WTC11 (cell line): Measurements from ENCODE around the gene RHBDL1.

Experiments
- ATF1 ChIP-seq: sonication (generic); formaldehyde crosslinking; IDR thresholded peaks from 2 replicates; pipeline ENCODE4 v1.8.1; 2023; ENCODE audit warnings: mild to moderate bottlenecking, moderate library complexity, missing genetic modification reagents
- CBFB ChIP-seq: sonication (generic); formaldehyde crosslinking; IDR thresholded peaks from 2 replicates; pipeline ENCODE4 v1.8.1; 2022; ENCODE audit warnings: mild to moderate bottlenecking, low read depth, missing genetic modification reagents
- ETV6 ChIP-seq: sonication (generic); formaldehyde crosslinking; IDR thresholded peaks from 2 replicates; pipeline ENCODE4 v1.8.1; 2022; ENCODE audit warnings: mild to moderate bottlenecking, missing genetic modification reagents
- NR3C1 ChIP-seq: sonication (generic); formaldehyde crosslinking; conservative IDR thresholded peaks from 2 replicates; pipeline ENCODE4 v1.8.1; 2023; ENCODE audit warnings: low read depth, mild to moderate bottlenecking, missing genetic modification reagents
- TF ChIP-seq, protein P1 (sequence below): fragments of 200-600 bp; IDR thresholded peaks from 2 replicates; pipeline ENCODE4 v1.8.0; 2022; ENCODE audit warnings: antibody characterized with exemption
- TF ChIP-seq, protein P2 (sequence below): sonication (generic); formaldehyde crosslinking; conservative IDR thresholded peaks from 2 replicates; pipeline ENCODE4 v1.8.1; 2022; ENCODE audit warnings: mild to moderate bottlenecking, missing genetic modification reagents

DNA sequence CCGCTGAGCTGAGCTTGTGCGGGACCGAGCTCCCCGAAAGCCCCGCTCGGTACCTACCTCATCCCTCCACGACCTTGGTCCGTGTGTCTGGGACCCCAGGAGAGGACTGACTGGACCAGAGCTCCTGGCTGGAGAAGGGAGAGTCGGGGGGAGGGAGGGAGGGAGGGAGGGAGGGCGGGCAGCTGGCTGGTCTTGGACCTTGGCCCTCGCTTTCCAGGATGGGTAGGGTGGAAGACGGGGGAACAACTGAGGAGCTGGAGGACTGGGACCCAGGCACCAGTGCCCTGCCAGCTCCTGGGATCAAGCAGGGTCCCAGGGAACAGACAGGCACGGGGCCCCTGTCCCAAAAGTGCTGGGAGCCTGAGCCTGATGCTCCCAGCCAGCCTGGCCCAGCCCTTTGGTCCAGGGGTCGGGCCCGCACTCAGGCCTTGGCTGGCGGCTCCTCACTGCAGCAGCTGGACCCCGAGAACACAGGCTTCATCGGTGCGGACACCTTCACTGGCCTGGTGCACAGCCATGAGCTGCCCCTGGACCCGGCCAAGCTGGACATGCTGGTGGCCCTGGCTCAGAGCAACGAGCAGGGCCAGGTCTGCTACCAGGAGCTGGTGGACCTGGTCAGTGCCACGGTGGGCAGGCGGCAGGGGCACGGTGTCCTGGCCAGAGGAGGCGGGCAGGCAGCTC lies 553 bp downstream of the RHBDL1 start:
- TF ChIP-seq, protein P1, sequence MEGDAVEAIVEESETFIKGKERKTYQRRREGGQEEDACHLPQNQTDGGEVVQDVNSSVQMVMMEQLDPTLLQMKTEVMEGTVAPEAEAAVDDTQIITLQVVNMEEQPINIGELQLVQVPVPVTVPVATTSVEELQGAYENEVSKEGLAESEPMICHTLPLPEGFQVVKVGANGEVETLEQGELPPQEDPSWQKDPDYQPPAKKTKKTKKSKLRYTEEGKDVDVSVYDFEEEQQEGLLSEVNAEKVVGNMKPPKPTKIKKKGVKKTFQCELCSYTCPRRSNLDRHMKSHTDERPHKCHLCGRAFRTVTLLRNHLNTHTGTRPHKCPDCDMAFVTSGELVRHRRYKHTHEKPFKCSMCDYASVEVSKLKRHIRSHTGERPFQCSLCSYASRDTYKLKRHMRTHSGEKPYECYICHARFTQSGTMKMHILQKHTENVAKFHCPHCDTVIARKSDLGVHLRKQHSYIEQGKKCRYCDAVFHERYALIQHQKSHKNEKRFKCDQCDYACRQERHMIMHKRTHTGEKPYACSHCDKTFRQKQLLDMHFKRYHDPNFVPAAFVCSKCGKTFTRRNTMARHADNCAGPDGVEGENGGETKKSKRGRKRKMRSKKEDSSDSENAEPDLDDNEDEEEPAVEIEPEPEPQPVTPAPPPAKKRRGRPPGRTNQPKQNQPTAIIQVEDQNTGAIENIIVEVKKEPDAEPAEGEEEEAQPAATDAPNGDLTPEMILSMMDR: no peak
- TF ChIP-seq, protein P2, sequence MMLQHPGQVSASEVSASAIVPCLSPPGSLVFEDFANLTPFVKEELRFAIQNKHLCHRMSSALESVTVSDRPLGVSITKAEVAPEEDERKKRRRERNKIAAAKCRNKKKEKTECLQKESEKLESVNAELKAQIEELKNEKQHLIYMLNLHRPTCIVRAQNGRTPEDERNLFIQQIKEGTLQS (CRISPR knock-in tag): no peak
- TF ChIP-seq CBFB (CRISPR knock-in tag): no peak
- TF ChIP-seq ETV6: no peak
- TF ChIP-seq NR3C1 (CRISPR knock-in tag): no peak
- TF ChIP-seq ATF1 (CRISPR knock-in tag): no peak
